ENCODE measurements around the gene USP43.

USP43 gene

GRCh38 chr17:9755083-9755482 lies 109.8 kb downstream of the USP43 start:
- Histone ChIP-seq H3K27ac (ENCODE audit: low read depth, low read length) (no peak overlapping the region), H3K4me3 (ENCODE audit: low read depth, low read length) (no peak overlapping the region)

DNA sequence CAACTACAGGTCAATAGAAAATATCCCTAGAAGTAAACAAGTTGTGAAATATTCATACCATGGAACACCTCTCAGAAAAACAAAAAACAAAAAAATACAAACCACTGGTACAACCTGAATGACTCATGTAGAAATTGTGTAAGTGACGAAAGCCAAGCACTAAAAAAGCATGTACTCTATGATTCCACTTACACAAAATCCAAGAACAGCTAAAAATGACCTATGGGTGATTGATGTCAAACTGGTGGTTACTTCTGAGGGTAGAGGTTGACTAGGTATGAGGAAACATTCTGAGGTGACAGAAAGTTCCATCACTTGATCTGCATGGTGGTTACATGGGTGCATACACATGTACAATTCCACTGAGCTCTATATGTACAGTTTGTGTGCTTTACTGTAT lies 114.9 kb downstream of the USP43 start:
- no peak overlapping the region for H3K27ac ChIP-seq (ENCODE audit: low read depth, low read length)
- no peaks in the 10 kb centered on the region for H3K36me3 ChIP-seq (ENCODE audit: control insufficient read depth, insufficient read depth, low read length)
- H3K4me3 ChIP-seq (ENCODE audit: low read depth, low read length) = no peak overlapping the region
- H3K9ac ChIP-seq (ENCODE audit: low read length) = no peak overlapping the region
- no peaks in the 10 kb centered on the region for H3K4me1 ChIP-seq (ENCODE audit: control insufficient read depth, insufficient read depth, low read length)
- peaks cover 10% of the 10 kb centered on the region; the same call in 1 of the 2 replicates for H3K27me3 ChIP-seq (ENCODE audit: control insufficient read depth, insufficient read depth, low read length)
- H3K9me3 ChIP-seq (ENCODE audit: control insufficient read depth, insufficient read depth, low read depth, low read length) = no peaks in the 10 kb centered on the region

More at GRCh38 chr17:9755083-9755482, 109.8 kb downstream of the USP43 start:
- Histone ChIP-seq H3K9ac (ENCODE audit: low read length) (no peak overlapping the region), H3K36me3 (ENCODE audit: control insufficient read depth, insufficient read depth, low read length) (no peaks in the 10 kb centered on the region), H3K27me3 (ENCODE audit: control insufficient read depth, insufficient read depth, low read length) (no peaks in the 10 kb centered on the region), H3K9me3 (ENCODE audit: control insufficient read depth, insufficient read depth, low read depth, low read length) (no peaks in the 10 kb centered on the region), H3K4me1 (ENCODE audit: control insufficient read depth, insufficient read depth, low read length) (no peaks in the 10 kb centered on the region)

- no peak overlapping the region for H3K27ac ChIP-seq (ENCODE audit: low read depth, low read length)
- H3K4me3 ChIP-seq (ENCODE audit: low read depth, low read length) = no peak overlapping the region
Measured at GRCh38 chr17:9763643-9764042, 118.3 kb downstream of the USP43 start.

GRCh38 chr17:9765322-9765721 lies 120.0 kb downstream of the USP43 start:
- no peak overlapping the region for H3K27ac ChIP-seq (ENCODE audit: low read depth, low read length)

More at GRCh38 chr17:9763643-9764042, 118.3 kb downstream of the USP43 start:
- Histone ChIP-seq H3K27me3 (ENCODE audit: control insufficient read depth, insufficient read depth, low read length) (peaks cover 11% of the 10 kb centered on the region; the same call in 1 of the 2 replicates), H3K9ac (ENCODE audit: low read length) (no peak overlapping the region), H3K36me3 (ENCODE audit: control insufficient read depth, insufficient read depth, low read length) (no peaks in the 10 kb centered on the region), H3K9me3 (ENCODE audit: control insufficient read depth, insufficient read depth, low read depth, low read length) (no peaks in the 10 kb centered on the region), H3K4me1 (ENCODE audit: control insufficient read depth, insufficient read depth, low read length) (no peaks in the 10 kb centered on the region)

DNA sequence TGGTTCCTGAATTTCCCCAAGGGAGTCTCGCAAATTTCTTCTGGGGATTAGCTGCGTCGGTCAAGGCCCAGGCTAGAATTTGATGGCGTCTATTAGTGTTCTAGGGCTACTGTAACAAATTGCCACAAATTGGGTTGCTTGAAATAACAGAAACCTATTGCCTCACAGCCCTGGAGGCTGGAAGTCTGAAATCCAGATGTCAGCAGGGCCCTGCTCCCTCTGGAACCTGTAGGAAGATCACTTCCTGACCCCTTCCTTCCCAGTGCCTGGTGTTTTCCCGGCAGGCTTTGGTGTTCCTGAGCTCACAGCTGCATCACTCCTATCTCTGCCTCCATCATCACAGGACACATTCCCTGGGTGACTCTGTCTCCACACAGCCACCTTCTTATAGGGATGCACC lies 121.7 kb downstream of the USP43 start:
- no peak overlapping the region for H3K9ac ChIP-seq (ENCODE audit: low read length)
- H3K27me3 ChIP-seq (ENCODE audit: control insufficient read depth, insufficient read depth, low read length) = peaks cover 11% of the 10 kb centered on the region; the same call in 1 of the 2 replicates

More at GRCh38 chr17:9765322-9765721, 120.0 kb downstream of the USP43 start:
- Histone ChIP-seq H3K27me3 (ENCODE audit: control insufficient read depth, insufficient read depth, low read length) (peaks cover 11% of the 10 kb centered on the region; the same call in 1 of the 2 replicates), H3K36me3 (ENCODE audit: control insufficient read depth, insufficient read depth, low read length) (no peaks in the 10 kb centered on the region), H3K9me3 (ENCODE audit: control insufficient read depth, insufficient read depth, low read depth, low read length) (no peaks in the 10 kb centered on the region), H3K4me1 (ENCODE audit: control insufficient read depth, insufficient read depth, low read length) (no peaks in the 10 kb centered on the region), H3K9ac (ENCODE audit: low read length) (no peak overlapping the region), H3K4me3 (ENCODE audit: low read depth, low read length) (no peak overlapping the region)

GRCh38 chr17:9767432-9767991 lies 122.2 kb downstream of the USP43 start:
- peaks cover 11% of the 10 kb centered on the region; the same call in 1 of the 2 replicates for H3K27me3 ChIP-seq (ENCODE audit: control insufficient read depth, insufficient read depth, low read length)
- no peak overlapping the region for H3K4me3 ChIP-seq (ENCODE audit: low read depth, low read length)
- no peaks in the 10 kb centered on the region for H3K36me3 ChIP-seq (ENCODE audit: control insufficient read depth, insufficient read depth, low read length)
- H3K4me1 ChIP-seq (ENCODE audit: control insufficient read depth, insufficient read depth, low read length) = no peaks in the 10 kb centered on the region
- H3K9me3 ChIP-seq (ENCODE audit: control insufficient read depth, insufficient read depth, low read depth, low read length) = no peaks in the 10 kb centered on the region
- no peak overlapping the region for H3K9ac ChIP-seq (ENCODE audit: low read length)
- H3K27ac ChIP-seq (ENCODE audit: low read depth, low read length) = no peak overlapping the region

More for the DNA sequence above, 121.7 kb downstream of the USP43 start:
- H3K4me3 ChIP-seq (ENCODE audit: low read depth, low read length) = no peak overlapping the region
- no peak overlapping the region for H3K27ac ChIP-seq (ENCODE audit: low read depth, low read length)
- no peaks in the 10 kb centered on the region for H3K36me3 ChIP-seq (ENCODE audit: control insufficient read depth, insufficient read depth, low read length)
- H3K9me3 ChIP-seq (ENCODE audit: control insufficient read depth, insufficient read depth, low read depth, low read length) = no peaks in the 10 kb centered on the region
- H3K4me1 ChIP-seq (ENCODE audit: control insufficient read depth, insufficient read depth, low read length) = no peaks in the 10 kb centered on the region

DNA sequence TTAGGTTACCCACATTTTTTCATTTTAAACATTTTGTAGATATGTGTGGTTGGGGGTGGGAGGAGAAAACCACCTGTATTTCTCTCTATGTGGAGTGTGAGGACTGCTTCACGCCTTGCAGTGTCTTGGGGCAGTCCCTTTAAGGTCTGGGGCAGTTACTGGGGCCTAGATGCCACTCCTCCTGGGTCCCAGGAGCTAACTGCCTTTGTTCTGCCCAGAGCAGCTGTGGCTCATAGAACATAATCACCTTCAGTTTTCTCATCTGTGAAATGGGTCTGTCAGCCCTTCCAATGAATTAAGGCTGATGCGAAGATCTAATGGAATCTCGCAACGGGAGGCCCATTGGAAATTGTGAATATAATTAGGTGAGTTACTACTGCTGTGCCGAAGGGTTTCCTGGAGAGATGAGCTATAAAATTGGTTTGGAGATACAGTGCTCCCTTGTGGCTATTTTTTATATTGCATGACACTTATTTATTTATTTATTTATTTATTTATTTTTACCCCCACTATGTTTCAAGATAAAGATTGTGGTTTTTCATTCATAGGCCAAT lies 123.1 kb downstream of the USP43 start:
- Histone ChIP-seq H3K27me3 (ENCODE audit: control insufficient read depth, insufficient read depth, low read length) (peaks cover 11% of the 10 kb centered on the region; the same call in 1 of the 2 replicates), H3K36me3 (ENCODE audit: control insufficient read depth, insufficient read depth, low read length) (no peaks in the 10 kb centered on the region)

GRCh38 chr17:9769036-9769695 lies 123.8 kb downstream of the USP43 start:
- Histone ChIP-seq H3K4me1 (ENCODE audit: control insufficient read depth, insufficient read depth, low read length) (no peaks in the 10 kb centered on the region), H3K9me3 (ENCODE audit: control insufficient read depth, insufficient read depth, low read depth, low read length) (no peaks in the 10 kb centered on the region), H3K4me3 (ENCODE audit: low read depth, low read length) (no peak overlapping the region), H3K9ac (ENCODE audit: low read length) (no peak overlapping the region), H3K27ac (ENCODE audit: low read depth, low read length) (no peak overlapping the region), H3K27me3 (ENCODE audit: control insufficient read depth, insufficient read depth, low read length) (peaks cover 11% of the 10 kb centered on the region; the same call in 1 of the 2 replicates), H3K36me3 (ENCODE audit: control insufficient read depth, insufficient read depth, low read length) (no peaks in the 10 kb centered on the region)

More for the DNA sequence above, 123.1 kb downstream of the USP43 start:
- H3K4me3 ChIP-seq (ENCODE audit: low read depth, low read length) = no peak overlapping the region
- H3K9me3 ChIP-seq (ENCODE audit: control insufficient read depth, insufficient read depth, low read depth, low read length) = no peaks in the 10 kb centered on the region
- no peak overlapping the region for H3K27ac ChIP-seq (ENCODE audit: low read depth, low read length)
- no peaks in the 10 kb centered on the region for H3K4me1 ChIP-seq (ENCODE audit: control insufficient read depth, insufficient read depth, low read length)
- H3K9ac ChIP-seq (ENCODE audit: low read length) = no peak overlapping the region

DNA sequence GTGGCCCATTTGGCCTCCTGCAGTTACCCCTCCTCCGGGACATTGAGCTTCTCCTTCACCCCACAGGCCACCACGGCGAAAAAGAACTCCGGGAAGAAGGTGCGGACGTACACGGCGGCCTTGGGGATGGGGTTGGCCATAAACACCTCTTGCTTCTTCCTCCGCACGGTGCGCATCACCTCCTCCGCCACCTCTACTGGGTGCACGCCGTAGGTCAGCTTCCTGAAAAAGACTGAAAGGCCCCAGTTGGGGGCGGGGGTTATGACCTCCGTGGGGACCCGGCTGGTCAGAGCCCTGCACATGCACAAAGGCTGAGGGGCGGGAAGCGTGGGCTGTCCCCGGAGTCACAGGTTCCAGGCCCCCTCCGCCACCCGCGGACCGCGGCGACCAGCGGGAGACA lies 126.1 kb downstream of the USP43 start:
- Histone ChIP-seq H3K9ac (ENCODE audit: low read length) (no peak overlapping the region), H3K36me3 (ENCODE audit: control insufficient read depth, insufficient read depth, low read length) (no peaks in the 10 kb centered on the region), H3K4me3 (ENCODE audit: low read depth, low read length) (no peak overlapping the region), H3K27me3 (ENCODE audit: control insufficient read depth, insufficient read depth, low read length) (no peaks in the 10 kb centered on the region), H3K27ac (ENCODE audit: low read depth, low read length) (no peak overlapping the region), H3K9me3 (ENCODE audit: control insufficient read depth, insufficient read depth, low read depth, low read length) (peaks cover 3% of the 10 kb centered on the region; the same call in 1 of the 2 replicates), H3K4me1 (ENCODE audit: control insufficient read depth, insufficient read depth, low read length) (no peaks in the 10 kb centered on the region)

GRCh38 chr17:9772658-9773057 lies 127.3 kb downstream of the USP43 start:
- no peak overlapping the region for H3K27ac ChIP-seq (ENCODE audit: low read depth, low read length)
- peaks cover 5% of the 10 kb centered on the region; the same call in 1 of the 2 replicates for H3K9me3 ChIP-seq (ENCODE audit: control insufficient read depth, insufficient read depth, low read depth, low read length)
- H3K36me3 ChIP-seq (ENCODE audit: control insufficient read depth, insufficient read depth, low read length) = no peaks in the 10 kb centered on the region

DNA sequence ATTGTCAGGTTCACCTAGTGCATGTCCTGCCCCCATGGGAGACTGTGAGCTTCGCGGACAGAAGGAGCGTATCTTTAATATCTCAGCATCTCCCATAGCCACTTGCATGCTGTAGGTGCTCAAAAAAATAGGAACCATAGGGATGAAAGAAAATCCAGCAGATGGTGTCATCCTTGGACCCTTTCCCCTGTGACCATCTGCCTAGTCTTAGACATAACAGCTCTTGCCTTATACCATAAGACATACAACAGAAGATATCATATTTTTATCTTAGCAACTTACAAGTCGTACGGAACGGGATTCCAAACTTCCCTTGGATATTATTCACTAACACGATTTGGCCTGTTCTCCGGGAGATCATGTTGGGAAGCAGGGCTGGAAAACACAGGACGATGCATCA lies 131.6 kb downstream of the USP43 start:
- H3K4me1 ChIP-seq (ENCODE audit: control insufficient read depth, insufficient read depth, low read length) = no peaks in the 10 kb centered on the region
- no peak overlapping the region for H3K9ac ChIP-seq (ENCODE audit: low read length)
- no peaks in the 10 kb centered on the region for H3K36me3 ChIP-seq (ENCODE audit: control insufficient read depth, insufficient read depth, low read length)
- H3K27ac ChIP-seq (ENCODE audit: low read depth, low read length) = no peak overlapping the region
- H3K4me3 ChIP-seq (ENCODE audit: low read depth, low read length) = no peak overlapping the region
- peaks cover 5% of the 10 kb centered on the region; the same call in 1 of the 2 replicates for H3K9me3 ChIP-seq (ENCODE audit: control insufficient read depth, insufficient read depth, low read depth, low read length)
- H3K27me3 ChIP-seq (ENCODE audit: control insufficient read depth, insufficient read depth, low read length) = no peaks in the 10 kb centered on the region

More at GRCh38 chr17:9772658-9773057, 127.3 kb downstream of the USP43 start:
- Histone ChIP-seq H3K4me1 (ENCODE audit: control insufficient read depth, insufficient read depth, low read length) (no peaks in the 10 kb centered on the region), H3K4me3 (ENCODE audit: low read depth, low read length) (no peak overlapping the region), H3K9ac (ENCODE audit: low read length) (no peak overlapping the region), H3K27me3 (ENCODE audit: control insufficient read depth, insufficient read depth, low read length) (no peaks in the 10 kb centered on the region)

All from HUES6 (cell line).